Measurements from ENCODE around the gene MORC1.
A peak's percentile ranks its signal among the peaks of the same experiment; 100 is the strongest.

The MORC1 gene

GRCh38 chr3:108946292-108947285, 171.3 kb downstream of the MORC1 start:
- DNase-seq (ENCODE audit: low spot score) (peak; percentile 49), FAIRE-seq (no peak)

DNA sequence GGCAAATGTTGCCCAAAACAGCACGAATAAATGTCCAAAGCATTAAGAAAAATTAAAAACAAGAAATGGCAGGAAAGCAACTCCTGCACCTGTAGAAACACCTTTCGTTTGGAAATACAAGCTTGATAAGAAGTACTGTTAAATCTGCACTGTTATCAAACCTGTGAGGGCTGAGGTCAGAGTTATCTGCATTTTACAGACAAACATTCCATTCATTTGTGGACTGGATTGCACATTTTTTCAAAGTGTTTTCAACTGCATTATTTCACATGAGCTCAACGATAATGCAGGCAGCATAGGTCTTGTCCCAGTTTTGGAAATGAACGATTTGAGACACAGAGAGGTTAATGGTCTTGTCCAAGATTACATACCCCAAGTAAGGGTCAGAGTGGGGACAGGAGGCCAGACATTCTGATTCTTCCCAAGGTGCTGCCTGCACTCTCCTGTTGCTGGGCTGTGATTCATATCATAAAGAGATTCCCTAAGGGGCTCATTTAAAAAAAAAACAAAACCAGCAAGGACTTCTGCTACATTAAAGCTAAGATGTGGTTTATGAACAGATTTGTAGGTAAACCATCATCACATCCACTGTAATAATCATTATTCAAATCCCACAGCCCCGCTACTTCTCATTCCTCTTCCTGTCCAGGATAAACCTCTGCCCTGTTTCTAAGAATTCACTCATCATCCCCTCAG, 177.2 kb downstream of the MORC1 start:
- DNase-seq (ENCODE audit: low spot score): no peak
- FAIRE-seq: no peak

DNA sequence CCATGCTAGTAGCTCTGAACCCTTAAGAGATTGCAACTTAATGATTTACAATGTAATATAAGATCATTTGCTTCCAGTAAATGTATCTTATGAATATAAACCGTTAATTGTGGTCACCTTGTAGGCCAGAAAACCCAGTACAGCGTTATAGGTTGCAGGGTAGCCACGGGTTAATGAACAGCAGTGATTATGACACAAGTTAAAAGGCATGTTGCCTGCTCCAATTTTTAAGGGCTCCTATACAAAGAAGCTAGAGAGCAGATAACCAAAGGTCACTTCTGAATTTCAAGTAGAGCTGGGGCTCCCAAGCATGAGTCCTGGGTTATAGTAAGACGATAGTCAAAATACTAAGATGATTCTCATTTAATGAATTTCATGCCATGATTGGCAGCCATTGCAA, 177.8 kb downstream of the MORC1 start:
- FAIRE-seq: no peak
- no peak for DNase-seq (ENCODE audit: low spot score)

- no peak for DNase-seq (ENCODE audit: low spot score)
- no peak for FAIRE-seq
Observed at GRCh38 chr3:108936924-108937689, 180.8 kb downstream of the MORC1 start.

DNA sequence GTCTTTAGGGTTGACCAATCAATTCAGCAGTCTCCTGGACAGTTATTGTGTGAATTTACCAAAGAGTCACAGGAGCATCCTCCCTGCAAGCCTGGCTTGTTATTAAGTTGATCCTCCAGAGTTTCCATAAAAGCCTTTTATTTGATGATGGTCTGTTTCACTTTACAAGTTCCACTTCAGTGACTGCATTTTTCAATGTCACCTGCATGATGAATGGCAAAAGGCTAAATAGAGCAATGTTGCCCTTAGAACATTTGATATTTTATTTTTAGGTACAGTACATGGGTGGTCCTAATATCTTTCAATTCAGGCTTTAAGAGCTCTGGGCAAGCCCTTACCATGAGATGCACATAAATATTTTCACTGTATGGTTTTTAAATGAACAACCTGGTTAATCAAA, 186.9 kb downstream of the MORC1 start:
- FAIRE-seq: no peak
- no peak for DNase-seq (ENCODE audit: low spot score)

DNA sequence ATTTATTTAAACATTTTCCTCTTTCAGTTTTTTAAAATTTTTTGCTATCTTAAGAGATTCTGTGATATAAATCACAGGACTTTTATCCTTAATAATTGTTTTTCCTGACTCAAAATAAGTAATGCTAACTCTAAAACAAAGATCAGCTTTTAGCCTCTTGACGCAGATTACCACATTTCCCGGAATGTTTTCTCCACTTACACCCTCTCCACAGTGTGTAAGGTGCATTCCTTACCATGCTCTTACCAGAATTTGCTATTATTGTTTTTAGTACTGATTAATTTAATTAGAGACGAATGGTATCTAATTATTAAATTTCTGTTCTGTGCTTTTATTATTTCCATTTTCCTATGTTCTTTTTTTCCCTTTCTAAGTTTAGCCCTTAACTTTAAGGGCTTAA, 199.1 kb downstream of the MORC1 start:
- FAIRE-seq: no peak
- no peak for DNase-seq (ENCODE audit: low spot score)

- DNase-seq (ENCODE audit: low spot score) (peak; percentile 78), FAIRE-seq (peak; percentile 91)
Observed at GRCh38 chr3:108914774-108915641, 202.9 kb downstream of the MORC1 start.

DNA sequence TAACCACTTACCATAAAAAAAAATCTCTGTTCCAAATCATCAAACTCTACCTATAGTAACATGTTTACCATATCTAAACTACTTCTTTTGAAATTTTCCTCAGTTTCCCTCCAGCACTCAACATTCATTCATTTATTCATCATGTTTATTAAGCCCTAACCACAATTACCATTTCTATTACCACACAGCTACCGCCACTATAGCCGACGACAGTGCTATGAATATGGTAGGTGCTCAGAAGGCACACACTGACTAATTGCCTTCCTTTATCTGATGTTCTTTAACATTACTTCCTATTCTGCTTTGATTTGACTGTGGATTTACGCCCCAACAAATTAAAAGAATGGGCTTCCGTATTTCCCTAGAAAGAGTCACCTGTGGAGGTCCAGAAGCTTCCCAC, 208.1 kb downstream of the MORC1 start:
- no peak for DNase-seq (ENCODE audit: low spot score)
- FAIRE-seq: no peak

Measured in urothelium cell line (cell line).